K562 (cell line): ENCODE data around the gene ANO8. TPM values are rescaled to one million over a fixed set of nuclear protein-coding genes. Genes with fewer than 3 reads are reported as not detected.

ENCODE experiments used
- BDP1 ChIP-seq: IDR thresholded peaks from 3 replicates; pipeline ENCODE4 v1.6.1; 2011; ENCODE audit not compliant: insufficient read length, insufficient read depth
- CBX8 ChIP-seq: fragments of 200-600 bp; sonication (generic); IDR thresholded peaks from 2 replicates; pipeline ENCODE4 v1.6.1; 2012; ENCODE audit warnings: borderline replicate concordance, mixed run types, low read depth, mild to moderate bottlenecking, moderate library complexity, mixed read lengths, low read length, control low read depth, inconsistent platforms; ENCODE audit not compliant: poor library complexity, severe bottlenecking; ENCODE audit errors: extremely low read depth
- NELFE ChIP-seq: IDR thresholded peaks from 2 replicates; pipeline ENCODE4 v1.6.1; 2011; ENCODE audit warnings: mild to moderate bottlenecking; ENCODE audit not compliant: insufficient read depth, insufficient read length
- OTX1 ChIP-seq: fragments of 450-650 bp; formaldehyde crosslinking; IDR thresholded peaks from 2 replicates; pipeline ENCODE4 v1.4.0; 2022; ENCODE audit warnings: mild to moderate bottlenecking
- SMARCB1 ChIP-seq: IDR thresholded peaks from 2 replicates; pipeline ENCODE4 v1.6.1; 2011; ENCODE audit warnings: improper control_type of control experiment, low read depth; ENCODE audit not compliant: insufficient read length
- SMARCE1 ChIP-seq: fragments of 450-650 bp; IDR thresholded peaks from 2 replicates; pipeline ENCODE4 v1.7.1; 2016; ENCODE audit warnings: mild to moderate bottlenecking
- ZNF384 ChIP-seq: IDR thresholded peaks from 2 replicates; pipeline ENCODE4 v1.6.1; 2012; ENCODE audit warnings: low read depth, low read length, improper control_type of control experiment
- polyA plus RNA-seq, 8 experiments: library from polyadenylated mRNA; depleted of rRNA in 4 of 8; stranded (reverse) in 5 of 8; unstranded in 3 of 8; fragments of >200 nt; fragmentation: Nextera tagmentation in 2 of 8; fragmentation: Illumina TruSeq in 1 of 8; extraction: Ambion mirVana in 2 of 8; extraction: Trizol in 1 of 8; gene quantifications; 2 replicates each; pipeline versions ENCODE4 v1.2.1 to v1.2.3, GENCODE V29; 2011 to 2014; ENCODE audit warnings: inconsistent platforms in 1 of 8, missing spikeins in 1 of 8
- total RNA-seq, 7 experiments: library from RNA; depleted of rRNA in 6 of 7; stranded (reverse); fragments of >200 nt in 6 of 7; fragmentation: Illumina TruSeq in 2 of 7; extraction: Trizol in 2 of 7; gene quantifications; 2 replicates each; pipeline versions ENCODE4 v1.2.1 to v1.2.3, GENCODE V29; 2011 to 2021; ENCODE audit warnings: low replicate concordance in 1 of 7
- TF ChIP-seq, protein P1 (sequence below): sonication (generic); formaldehyde crosslinking; IDR thresholded peaks from 2 replicates; pipeline ENCODE4 v1.8.0; 2023; ENCODE audit warnings: missing genetic modification reagents, mild to moderate bottlenecking, borderline replicate concordance

Gene ANO8
- total and polyA plus RNA-seq, 9 of the 15 experiments (the other 6 are each of a cell fraction or from before 2014, with no cell fraction given), result 0.07 to 7.6 (median 2.3) TPM; not detected in 1

GRCh38 chr19:17348700-17349099 is 14.0 kb upstream of the ANO8 start (continued):
- TF ChIP-seq SMARCB1 (no peak), SMARCE1 (no peak), CBX8 (no peak), NELFE (no peak), BDP1 (no peak), ZNF384 (no peak), OTX1 (no peak)
- TF ChIP-seq, protein P1, sequence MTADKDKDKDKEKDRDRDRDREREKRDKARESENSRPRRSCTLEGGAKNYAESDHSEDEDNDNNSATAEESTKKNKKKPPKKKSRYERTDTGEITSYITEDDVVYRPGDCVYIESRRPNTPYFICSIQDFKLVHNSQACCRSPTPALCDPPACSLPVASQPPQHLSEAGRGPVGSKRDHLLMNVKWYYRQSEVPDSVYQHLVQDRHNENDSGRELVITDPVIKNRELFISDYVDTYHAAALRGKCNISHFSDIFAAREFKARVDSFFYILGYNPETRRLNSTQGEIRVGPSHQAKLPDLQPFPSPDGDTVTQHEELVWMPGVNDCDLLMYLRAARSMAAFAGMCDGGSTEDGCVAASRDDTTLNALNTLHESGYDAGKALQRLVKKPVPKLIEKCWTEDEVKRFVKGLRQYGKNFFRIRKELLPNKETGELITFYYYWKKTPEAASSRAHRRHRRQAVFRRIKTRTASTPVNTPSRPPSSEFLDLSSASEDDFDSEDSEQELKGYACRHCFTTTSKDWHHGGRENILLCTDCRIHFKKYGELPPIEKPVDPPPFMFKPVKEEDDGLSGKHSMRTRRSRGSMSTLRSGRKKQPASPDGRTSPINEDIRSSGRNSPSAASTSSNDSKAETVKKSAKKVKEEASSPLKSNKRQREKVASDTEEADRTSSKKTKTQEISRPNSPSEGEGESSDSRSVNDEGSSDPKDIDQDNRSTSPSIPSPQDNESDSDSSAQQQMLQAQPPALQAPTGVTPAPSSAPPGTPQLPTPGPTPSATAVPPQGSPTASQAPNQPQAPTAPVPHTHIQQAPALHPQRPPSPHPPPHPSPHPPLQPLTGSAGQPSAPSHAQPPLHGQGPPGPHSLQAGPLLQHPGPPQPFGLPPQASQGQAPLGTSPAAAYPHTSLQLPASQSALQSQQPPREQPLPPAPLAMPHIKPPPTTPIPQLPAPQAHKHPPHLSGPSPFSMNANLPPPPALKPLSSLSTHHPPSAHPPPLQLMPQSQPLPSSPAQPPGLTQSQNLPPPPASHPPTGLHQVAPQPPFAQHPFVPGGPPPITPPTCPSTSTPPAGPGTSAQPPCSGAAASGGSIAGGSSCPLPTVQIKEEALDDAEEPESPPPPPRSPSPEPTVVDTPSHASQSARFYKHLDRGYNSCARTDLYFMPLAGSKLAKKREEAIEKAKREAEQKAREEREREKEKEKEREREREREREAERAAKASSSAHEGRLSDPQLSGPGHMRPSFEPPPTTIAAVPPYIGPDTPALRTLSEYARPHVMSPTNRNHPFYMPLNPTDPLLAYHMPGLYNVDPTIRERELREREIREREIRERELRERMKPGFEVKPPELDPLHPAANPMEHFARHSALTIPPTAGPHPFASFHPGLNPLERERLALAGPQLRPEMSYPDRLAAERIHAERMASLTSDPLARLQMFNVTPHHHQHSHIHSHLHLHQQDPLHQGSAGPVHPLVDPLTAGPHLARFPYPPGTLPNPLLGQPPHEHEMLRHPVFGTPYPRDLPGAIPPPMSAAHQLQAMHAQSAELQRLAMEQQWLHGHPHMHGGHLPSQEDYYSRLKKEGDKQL (CRISPR knock-in tag), result no peak
